ENCODE measurements around the gene GNA14.
"Not testable (repeated sequence)": the region's sequence is repeated elsewhere in the genome, so short reads cannot be mapped to it uniquely, and the experiment has no call there.

GNA14 gene

DNA sequence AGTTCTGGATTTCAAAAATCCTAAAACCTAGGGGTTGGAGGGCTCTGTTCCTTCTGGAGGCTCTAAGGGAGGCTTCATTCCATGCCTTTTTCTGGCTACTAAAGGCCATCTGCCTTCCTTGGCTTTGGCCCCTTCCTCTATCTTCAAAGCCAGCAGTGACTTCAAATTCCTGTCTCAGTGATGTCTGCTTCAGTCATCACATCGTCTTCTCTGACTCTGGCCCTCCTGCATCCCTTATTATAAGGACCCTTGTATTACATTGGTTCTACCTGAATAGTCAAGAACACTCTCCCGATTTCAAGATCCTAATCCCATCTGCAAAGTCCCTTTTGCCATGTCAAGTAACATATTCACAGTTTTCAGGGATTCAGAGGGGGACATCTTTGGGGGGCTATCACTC is 60.3 kb downstream of the GNA14 start:
- DNase-seq = no peak

DNA sequence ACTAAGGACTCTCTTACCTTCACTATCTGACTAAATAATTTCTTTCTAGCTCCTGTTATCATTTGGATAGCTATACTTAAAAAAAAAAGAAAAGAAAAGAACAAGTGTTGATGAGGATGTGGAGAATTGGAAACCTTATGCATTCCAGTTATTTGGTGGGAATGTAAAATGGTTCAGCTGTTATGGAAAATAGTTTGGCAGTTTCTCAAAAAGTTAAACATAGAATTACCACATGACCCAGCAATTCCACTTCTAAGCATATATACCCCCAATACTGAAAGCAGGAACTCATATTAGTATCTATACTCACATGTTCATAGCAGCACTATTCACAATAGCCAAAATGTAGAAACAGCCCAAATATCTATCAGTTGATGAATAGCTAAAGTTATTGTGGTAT is 61.1 kb downstream of the GNA14 start:
- peak; percentile 60 for DNase-seq

DNA sequence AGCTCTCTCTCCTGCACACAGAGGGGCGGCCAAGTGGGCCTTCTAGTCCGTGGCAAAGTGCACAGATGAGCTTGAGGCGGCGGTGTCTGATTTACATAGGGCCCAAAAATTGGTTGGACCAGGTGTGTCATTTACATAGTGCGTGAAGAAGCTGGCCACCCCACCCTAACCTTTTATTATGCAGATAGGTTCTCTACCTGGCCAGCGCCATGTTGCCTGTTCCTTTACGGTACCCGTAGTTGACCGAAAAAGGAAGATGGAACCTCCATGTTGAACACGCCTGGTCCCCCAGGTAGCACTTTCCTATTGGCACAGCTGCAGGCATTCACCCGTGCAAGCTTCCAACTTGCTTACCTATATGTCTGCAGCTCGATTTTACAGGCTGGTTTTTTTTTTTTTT is 61.5 kb downstream of the GNA14 start:
- DNase-seq = no peak

DNA sequence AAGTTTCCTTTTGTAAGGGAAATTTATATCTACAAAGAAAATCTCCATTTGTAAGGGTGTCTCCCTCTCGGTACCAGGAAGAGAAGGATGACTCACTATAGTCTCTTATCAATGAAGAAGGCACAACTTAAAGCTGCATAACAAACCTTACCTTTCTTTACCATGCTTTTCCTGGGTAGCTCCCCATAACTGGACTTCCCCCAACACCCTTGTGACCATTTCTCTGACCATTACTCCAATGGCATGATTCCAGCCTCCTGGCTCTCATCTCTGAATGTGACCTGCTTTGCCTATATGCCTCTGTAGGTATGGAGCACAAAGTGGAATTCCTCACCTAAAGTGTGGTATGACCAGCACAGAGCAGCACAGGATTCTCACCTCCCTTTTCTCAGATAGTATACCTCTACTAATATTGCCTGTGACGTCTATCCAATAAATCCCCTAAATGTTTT is 62.8 kb downstream of the GNA14 start:
- no peak for DNase-seq

DNA sequence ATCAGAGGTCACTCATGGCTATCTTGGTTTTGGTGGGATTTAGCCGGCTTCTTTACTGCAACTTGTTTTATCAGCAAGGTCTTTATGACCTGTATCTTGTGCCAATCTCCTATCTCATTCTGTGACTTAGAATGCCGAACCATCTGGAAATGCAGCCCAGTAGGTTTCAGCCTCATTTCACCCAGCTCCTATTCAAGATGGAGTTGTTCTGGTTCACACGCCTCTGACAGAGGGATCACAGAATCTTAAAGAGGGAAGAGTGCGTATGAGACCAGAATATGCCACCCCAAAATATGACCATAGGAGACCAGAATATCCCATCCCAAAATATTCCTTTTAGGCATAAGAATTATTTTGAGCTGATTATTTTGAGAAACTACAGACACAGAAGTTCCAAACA is 63.2 kb downstream of the GNA14 start:
- DNase-seq = not testable (repeated sequence)

DNA sequence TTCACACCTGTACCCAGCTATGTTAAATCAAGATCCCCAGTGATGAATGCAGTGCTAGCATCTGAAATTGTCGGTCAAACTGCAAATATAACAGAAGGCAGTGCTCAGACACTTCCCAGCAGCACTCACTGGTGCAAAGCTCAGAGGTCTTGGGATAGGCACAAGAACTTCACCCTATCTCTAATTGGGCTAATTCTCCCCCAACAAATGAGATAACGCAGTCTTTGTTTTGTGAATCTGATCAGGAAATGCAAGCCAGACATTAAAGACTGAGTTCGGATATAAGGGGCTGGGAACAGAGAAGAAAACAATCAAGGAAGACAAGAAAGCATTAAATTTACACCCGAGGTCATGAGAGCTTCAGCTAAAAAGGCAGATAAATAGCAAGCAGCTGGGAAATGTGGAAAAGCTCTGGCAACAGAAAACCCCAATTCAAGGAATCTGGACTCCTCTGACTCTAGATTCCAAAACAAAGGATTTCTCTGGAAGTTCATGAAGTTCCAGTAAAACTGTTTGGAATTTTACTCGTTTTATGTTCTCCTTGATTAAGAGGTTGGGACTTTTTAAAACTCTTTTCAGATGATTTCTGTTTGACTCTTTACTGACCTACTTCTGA is 65.1 kb downstream of the GNA14 start:
- DNase-seq = no peak

DNA sequence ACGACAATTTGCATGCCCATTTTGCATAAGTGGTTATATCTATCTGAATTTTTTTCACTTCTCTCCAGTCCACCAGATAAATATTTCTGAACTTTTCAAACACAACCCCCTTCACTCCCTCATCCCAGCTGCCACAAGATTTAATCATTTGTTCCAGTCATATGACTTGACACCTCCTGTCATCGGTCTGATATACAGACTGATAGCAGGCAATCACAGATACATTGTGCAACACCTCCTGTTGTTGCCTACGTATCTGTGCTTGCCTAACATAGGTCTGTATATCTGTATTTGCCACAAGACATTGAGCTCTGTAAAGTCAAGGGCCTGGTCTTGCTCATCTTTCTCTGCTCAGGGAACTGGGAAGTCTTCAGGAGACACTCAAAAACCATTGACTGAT is 65.6 kb downstream of the GNA14 start:
- DNase-seq = no peak

DNA sequence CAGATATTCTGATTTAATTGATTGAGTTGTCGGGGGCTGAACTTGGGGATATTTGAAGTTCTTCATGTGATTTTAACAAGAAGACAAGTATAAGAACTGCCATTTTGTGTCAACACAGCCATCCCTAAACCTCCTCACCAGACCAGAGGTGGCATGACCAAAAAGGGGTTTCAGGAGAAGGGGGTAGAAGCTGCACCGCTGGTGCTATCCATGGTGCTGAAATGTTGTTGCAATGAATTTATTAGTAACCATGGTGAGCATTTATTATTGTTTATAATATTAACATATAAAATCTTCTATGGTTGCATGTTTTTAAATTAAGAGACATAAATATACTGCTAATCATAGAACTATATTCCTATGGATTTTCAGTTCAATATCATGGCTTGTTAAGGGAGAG is 72.3 kb downstream of the GNA14 start:
- peak; percentile 49 for DNase-seq

DNA sequence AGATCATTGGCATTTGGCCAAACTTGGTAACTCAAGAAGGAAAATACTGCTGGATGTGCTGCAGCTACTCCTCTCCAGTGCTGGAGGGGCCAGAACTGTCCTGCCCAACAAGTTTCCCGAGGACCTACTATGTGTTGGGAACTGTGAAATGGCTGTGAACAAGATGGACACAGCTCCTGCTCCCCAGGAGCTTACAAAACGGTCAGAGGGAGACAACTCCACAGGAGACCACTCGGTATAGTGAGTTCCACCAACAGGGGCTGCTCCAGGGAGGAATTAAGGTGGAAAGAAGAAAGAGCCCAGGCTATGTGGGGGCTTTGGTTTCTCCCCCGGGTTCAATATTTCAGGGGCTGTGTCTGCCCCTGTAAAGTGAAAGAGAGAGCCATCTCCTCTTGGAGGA is 78.8 kb downstream of the GNA14 start:
- no peak for DNase-seq

DNA sequence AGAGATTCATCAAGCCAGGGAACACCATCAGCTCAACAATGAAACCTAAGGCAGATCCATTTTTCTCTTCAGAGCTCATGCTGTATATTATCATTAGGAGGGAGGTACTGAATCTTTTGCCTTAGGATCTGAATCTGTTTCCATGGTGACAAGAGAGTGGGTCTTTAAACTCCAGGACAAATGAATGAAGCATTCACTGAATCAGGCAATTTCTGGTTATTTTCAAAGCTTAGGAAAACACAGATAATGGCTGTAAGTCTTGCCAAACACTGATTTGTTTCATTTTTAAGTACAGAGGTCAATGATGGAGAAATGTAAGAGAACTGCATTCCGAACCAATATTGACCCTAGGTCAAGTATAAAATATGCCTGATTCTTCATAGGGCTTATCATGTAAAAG is 84.9 kb downstream of the GNA14 start:
- no peak for DNase-seq

DNA sequence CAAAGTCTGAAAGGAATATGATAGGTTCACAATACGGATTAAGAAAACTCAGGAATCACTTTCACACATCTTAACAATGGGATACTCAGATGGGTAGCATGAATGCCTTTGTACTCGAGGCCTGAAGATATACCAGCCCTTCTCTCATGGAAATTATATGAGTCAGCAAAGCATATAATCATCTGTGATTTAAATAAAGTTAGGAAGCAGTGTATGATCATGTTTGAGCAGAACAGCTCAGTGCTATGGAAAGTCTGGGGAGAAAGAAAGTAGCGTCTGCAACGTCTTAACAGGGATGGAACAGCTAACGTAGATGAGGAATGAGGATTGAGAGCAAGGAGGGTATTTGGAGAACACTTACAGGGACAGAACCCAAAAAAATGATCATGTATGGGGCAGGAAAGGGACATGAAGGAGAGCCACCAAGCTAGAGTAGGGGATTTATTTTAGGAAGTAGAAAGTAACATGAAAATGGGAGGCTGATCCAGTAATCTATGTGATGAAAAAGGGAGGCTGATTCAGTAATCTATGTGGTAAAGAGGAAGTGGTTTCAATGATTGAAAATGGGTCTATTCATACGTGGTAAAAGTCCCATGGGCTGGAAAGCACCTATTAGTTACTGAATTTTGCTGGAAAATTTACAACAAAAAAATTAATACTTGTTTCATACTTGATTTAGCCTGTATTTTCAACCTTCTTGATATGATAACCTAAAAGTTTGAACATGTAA is 85.9 kb downstream of the GNA14 start:
- no peak for DNase-seq

DNA sequence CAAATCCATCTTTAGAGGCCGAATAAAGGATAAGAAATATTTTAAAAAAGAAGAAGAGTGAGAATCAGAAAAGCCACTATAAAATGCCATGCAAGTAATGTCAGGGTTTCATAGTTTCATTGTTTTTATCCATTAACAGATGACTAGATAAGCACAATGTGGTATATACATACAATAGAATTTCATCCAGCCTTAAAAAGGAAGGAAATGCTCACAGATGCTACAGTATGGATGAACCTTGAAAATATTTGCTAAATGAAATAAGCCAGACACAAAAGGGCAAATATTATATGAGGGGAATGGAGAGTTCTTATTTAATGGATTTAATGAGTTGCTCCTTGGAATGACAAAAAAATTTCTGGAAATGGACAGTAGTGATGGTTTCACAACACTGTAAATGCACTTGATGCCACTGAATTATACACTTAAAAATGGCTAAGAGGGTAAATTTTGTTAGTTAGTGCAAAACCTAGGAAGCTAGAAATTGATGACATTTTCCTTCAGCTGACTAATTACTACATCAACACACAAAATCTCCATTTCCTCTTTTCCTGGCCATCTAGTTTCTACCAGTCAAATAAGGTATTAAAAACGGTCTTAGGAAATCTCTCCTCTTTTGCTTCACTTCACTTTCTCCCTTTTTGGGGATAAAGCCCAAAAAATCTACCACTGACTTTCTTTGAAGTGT is 86.6 kb downstream of the GNA14 start:
- DNase-seq = no peak

DNA sequence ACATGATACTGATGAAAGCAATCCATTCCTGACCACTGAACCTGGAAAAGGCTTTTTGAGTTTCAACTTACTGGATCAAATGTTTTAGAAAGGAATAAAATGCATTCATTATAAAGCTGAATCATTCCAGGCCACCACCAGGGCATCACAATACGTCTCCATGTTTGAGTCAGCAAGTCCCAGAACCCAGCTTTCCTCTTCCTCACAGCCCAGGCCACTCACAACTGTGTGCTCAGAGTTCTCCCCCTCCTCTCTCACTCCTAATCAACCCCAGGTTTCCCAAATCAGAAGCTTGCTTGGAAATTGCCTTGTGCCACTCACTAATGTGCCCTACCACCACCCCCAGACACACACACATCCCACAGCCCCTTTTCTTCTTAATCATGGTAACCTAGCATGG is 91.7 kb downstream of the GNA14 start:
- DNase-seq = peak; percentile 5

DNA sequence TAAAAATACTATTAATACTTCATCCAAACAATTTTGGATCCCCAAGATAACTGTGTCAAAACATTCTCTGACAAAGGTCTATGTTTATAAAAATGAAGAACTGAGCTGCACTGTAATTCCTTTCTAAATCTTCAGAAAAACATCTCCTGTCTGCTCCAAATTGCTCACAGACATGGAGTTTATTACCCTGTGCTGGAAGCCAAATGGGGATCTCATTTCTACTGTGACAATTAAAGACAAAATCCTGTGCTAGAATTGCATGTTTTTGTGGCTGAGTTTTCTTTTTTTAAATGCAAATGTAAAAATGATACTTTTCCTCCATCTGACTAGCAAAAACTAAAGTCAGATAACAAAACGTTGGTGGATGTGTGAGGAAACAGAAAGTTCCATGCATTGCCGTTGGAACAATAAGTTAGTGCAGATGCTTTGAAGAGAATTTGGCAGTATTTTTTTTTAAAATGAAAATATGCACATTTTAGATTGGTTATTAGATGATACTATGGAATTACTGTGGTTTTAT is 93.5 kb downstream of the GNA14 start:
- DNase-seq = no peak

DNA sequence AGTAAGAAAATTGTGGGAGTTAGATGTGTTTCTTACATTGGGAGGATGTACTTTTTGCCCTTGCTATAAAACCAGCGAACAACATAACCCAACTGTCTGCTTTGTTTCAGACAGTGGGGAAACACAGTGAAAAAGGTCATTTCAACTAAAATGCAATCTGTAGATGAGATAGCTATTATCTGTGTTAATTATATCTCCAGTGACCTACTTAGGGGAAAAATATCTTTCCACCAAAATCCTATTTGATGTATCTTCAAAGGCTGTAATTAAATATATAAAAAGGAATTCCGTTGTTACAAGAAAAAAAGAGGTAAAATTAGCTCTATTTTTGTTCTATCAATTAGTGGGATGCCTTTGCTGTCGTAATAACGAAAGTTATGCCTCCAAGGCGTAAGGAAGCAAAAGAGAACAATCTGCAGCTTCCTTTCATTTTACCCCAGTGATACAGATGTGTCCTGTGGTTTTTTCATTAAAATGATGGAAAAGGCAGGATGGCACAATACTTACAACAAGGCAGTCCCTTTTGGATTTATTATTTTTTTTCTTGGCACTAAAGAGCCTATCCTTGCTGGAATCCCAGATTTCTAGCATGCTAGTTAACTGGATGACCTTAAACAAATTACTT is 100.9 kb downstream of the GNA14 start:
- DNase-seq = no peak

DNA sequence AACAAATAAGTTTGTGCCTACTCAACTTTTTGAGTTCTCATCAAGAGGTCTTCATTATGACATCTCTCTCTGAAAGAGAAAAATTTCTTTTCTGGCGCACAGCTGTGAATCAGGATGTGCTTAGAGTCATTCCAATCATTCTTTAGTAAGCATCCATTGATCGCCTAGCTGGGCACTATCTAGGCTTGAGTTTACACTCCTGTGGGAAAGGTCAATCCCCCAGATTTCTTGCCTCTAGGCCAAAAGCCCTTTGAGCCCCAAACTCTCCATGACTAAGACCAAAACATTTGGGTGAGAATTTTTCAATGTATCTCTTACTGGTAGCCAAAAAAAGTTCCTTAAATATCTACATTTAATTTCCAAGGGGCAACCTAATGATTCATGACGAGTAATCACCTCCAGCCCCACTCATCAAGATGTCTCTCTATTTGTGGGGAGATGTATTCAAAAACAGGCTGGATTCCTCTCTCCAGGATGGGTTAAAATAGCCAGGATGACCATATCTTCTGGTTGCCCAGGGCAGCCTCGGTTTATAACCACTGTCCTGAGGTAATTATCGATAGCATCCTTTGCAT is 101.7 kb downstream of the GNA14 start:
- peak; percentile 53 for DNase-seq

DNA sequence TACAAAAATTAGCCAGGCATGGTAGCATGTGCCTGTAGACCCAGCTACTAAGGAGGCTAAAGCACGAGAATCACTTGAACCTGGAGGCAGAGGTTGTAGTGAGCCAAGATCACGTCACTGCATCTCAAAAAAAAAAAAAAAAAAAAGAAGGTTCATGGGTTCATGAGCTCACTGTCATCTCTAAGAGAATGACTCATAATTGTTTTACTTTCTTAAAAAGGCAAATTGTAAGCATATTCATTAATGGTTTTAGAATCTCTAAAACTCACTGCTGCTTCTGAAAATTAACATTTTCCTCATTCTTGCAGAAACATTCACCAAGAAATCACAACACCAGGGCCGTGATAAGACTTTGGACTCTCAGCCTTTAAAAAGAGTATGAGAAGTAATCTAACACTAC is 103.6 kb downstream of the GNA14 start:
- DNase-seq = peak; percentile 49

DNA sequence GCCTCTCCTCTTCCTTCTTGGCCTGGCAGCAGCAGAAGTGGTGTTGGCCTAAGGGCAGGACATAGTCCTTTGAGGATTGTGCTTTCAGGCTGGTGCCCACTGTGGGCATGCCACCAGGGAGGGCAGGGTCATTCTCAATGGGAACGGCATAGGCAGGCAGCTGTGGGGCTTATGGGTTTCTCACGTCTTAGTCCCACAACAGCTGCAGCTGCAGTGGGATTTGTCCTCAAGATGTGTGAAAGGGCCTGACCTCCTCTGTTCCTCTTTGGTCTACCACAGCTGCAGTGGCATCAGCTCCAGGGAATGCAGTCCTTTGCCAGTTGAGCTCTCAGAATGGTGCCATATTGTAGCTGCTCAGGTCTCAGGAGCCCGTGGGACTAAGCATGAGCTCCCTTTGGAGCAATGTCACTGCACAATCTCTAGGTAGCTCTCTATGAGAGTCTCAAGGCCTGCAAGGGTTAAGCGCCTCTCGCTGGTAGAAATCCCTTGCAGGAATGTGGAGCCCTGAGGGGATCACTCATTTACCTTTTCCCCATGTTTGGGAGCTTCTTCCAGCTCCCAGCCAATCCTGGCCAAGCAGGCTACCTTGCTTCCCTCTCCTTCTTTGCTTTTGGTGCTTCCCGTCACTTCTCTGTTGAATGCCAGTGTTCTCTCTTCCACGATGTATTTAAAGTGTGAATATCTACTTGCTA is 104.8 kb downstream of the GNA14 start:
- no peak for DNase-seq

DNA sequence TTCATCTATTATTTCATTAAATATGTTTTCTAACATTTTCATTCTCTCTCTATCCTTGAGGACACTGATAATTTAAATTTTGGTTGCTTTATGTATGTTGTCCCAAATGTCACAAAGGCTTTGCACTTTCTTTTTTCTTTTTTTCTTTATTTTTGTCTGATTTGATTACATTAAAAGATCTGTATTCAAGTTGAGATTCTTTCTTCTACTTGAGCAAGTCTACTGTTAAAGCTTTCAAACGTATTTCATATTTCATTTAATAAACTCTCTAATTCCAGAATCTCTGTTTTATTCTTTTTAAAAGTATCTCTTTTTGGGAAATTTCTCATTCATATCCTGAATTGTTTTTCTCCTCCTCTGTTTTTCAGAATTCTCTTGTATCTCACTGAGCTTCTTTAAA is 106.5 kb downstream of the GNA14 start:
- DNase-seq = no peak

DNA sequence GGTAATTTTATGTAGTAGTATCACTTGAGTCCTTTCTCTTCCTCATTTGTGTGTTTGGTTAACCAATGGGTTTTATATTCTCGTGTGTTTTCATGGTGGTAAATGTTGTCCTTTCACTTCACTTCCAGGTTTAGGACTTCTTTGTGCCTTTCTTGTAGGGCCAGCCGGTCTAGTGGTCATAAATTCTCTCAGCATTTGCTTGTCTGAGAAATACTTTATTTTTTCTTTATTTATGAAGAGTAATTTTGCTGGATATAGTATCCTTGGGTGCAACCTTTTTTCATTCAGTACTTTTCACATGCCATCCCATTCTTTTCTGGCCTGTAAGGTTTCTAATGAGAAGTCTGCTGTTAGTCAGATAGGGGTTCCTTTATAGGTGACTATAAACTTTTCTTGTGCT is 107.1 kb downstream of the GNA14 start:
- no peak for DNase-seq

DNA sequence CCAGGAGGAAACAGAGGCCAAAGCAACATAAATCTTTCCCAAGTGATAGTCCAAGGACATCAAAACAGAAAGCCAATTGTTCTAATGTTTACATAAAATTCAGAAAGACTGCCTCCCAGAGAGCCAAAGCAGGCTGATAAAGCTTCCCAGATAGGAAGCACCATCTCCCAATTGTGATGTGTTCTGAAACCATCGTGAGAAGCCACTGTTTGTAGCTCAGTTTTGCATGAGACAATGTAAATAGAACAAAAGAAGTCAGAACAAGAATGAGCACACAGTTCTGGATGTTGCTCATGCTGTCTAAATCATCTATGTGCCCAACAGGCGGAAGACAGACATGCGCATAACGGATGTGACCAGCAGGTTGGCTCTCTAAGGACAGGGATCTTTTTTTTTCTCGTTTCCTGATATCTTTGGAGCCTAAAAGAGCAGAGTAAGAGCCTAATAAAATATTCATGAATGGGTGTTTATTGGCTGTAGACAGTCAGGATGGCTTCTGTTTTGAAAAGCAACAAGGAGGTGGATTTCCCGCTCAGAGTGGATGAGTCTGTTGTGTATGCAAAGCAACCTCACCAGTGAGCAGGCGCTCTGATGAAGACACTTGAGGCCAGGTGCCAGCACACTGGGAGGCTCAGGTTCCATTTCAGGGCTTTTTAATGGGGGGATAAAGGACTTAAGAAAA is 113.6 kb downstream of the GNA14 start:
- DNase-seq = no peak

DNA sequence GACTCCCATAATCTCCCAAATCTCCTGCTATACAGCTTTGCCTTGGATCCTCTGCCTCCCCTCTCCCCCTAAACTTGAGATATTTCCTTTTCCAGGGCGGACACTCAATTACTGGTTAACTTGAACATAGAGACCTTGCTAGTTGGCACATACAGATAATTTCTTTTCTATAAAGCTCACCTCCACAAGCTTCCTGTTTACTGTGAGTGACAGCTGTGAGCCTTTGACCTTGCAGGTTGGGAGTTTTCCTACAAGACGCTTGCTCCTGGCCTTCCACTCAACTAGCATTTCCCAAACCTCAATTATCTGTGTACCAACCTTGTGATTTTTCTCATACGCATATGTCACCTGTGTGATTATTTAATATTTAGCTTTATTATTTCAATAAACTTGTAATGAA is 114.5 kb downstream of the GNA14 start:
- DNase-seq = no peak
